Lower lobe of right lung (tissue), 2 donors: Measurements from ENCODE around the gene FLRT2. TPM values are rescaled to one million over a fixed set of nuclear protein-coding genes. Genes with fewer than 3 reads are reported as not detected.

Experiments used
- ATAC-seq, 2 donors: fragments of 200-7000 bp; cut with Tn5 transposase; one replicate each; pipeline ENCODE4 v1.9.1; 2020 to 2022; ENCODE audit warnings: mild to moderate bottlenecking in 2 of 2, moderate library complexity in 2 of 2
- DNase-seq: peaks from one replicate; pipeline ENCODE4 v3.0.0-alpha.2; 2020
- H3K27ac ChIP-seq: fragments of 200-600 bp; one replicate; pipeline ENCODE4 v1.8.0; 2022
- H3K27me3 ChIP-seq: fragments of 200-600 bp; one replicate; pipeline ENCODE4 v1.8.0; 2022; ENCODE audit warnings: low read depth
- H3K36me3 ChIP-seq: fragments of 200-600 bp; one replicate; pipeline ENCODE4 v1.8.0; 2022; ENCODE audit warnings: mild to moderate bottlenecking
- H3K4me1 ChIP-seq: fragments of 200-600 bp; one replicate; pipeline ENCODE4 v1.8.0; 2022
- H3K4me3 ChIP-seq: fragments of 200-600 bp; one replicate; pipeline ENCODE4 v1.8.0; 2022; ENCODE audit warnings: mild to moderate bottlenecking
- H3K9me3 ChIP-seq: fragments of 200-600 bp; one replicate; pipeline ENCODE4 v1.8.0; 2022
- CTCF ChIP-seq: fragments of 200-600 bp; IDR thresholded peaks from one replicate; pipeline ENCODE4 v1.8.0; 2022; ENCODE audit warnings: antibody characterized with exemption, mild to moderate bottlenecking
- intact Hi-C: fragments of 100-400 bp; cut with DNase I; formaldehyde crosslinking; loops from one replicate; pipeline ENCODE4 v1.11.0; 2022
- total RNA-seq: library from RNA; stranded (reverse); fragmentation: NEBNext Ultra II Directional; extraction: Animal tissue kit (Norgen Biotek cat#: 25700); gene quantifications from one replicate; pipeline ENCODE4 v1.2.1, GENCODE V29; 2021
- donor health status: DM: no; HTN: yes; CAD: no; lungs with severe emphysema.

The FLRT2 gene
- total RNA-seq, 1 donor from 2014 or later, result 14.3 TPM

- Histone ChIP-seq H3K27me3 (no peaks in the 10 kb centered on the region), H3K36me3 (no peaks in the 10 kb centered on the region), H3K9me3 (no peaks in the 10 kb centered on the region), H3K27ac (no peak overlapping the region), H3K4me1 (no peaks in the 10 kb centered on the region), H3K4me3 (no peak overlapping the region)
- TF ChIP-seq CTCF, result no peak
- no peak for DNase-seq
- ATAC-seq, result no peak
- intact Hi-C loops, result no loop called here
These were observed 165.4 kb downstream of the FLRT2 start for GRCh38 chr14:85695300-85695699.

DNA sequence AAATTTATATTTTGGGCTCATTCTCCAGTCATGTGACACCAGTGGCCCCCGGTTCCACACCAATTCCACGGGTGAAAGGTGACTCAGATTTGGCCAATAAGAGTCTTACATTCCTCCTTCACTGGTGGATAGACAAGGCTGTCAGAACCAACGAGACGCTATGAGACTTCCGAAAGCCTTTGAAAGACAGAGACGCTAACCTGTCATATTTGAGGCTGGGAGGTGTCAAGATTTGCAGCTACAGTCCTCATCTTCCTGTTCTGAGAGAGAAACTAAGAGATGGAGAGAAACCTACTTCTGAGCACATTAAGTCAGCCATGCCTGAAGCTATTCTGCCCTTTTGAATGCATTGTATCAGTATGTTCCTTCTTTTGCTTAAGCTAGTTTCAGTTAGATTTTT, 171.2 kb downstream of the FLRT2 start:
- DNase-seq (no peak), ATAC-seq (no peak)
- Histone ChIP-seq H3K4me1 (no peaks in the 10 kb centered on the region), H3K9me3 (no peaks in the 10 kb centered on the region), H3K4me3 (no peak overlapping the region), H3K27me3 (no peaks in the 10 kb centered on the region), H3K36me3 (no peaks in the 10 kb centered on the region), H3K27ac (no peak overlapping the region)
- intact Hi-C loops, result no loop called here
- no peak for TF ChIP-seq CTCF

- Histone ChIP-seq H3K27ac (no peak overlapping the region), H3K36me3 (no peaks in the 10 kb centered on the region), H3K27me3 (no peaks in the 10 kb centered on the region), H3K4me3 (no peak overlapping the region), H3K9me3 (no peaks in the 10 kb centered on the region), H3K4me1 (no peaks in the 10 kb centered on the region)
- intact Hi-C loops, result no loop called here
- ATAC-seq (no peak), DNase-seq (no peak)
- TF ChIP-seq CTCF, result no peak
These were observed 171.8 kb downstream of the FLRT2 start for GRCh38 chr14:85701763-85702162.

DNA sequence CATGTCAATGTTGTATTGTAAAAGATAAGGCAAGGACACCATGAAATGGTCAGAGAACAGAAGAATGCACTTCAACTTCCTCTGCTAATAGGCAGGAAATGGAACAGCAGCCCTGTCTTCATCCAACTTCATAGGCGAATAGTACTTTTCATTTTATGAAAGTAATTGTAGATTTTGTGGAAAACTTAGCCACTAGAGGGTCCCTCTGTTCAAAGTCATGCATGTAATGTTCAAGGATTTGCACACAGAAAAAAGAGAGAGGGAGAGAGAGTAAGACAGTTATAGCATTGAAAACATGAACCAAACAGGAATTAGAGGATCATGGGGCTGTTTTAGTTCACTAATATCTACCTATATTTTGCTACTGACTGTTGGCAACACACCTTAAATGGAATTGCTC, 172.2 kb downstream of the FLRT2 start:
- Histone ChIP-seq H3K36me3 (no peaks in the 10 kb centered on the region), H3K27ac (no peak overlapping the region), H3K4me1 (no peaks in the 10 kb centered on the region), H3K27me3 (no peaks in the 10 kb centered on the region), H3K9me3 (no peaks in the 10 kb centered on the region), H3K4me3 (no peak overlapping the region)
- intact Hi-C loops, result no loop called here
- ATAC-seq (no peak), DNase-seq (no peak)
- no peak for TF ChIP-seq CTCF

GRCh38 chr14:85702997-85703396, 173.1 kb downstream of the FLRT2 start:
- Histone ChIP-seq H3K36me3 (no peaks in the 10 kb centered on the region), H3K9me3 (no peaks in the 10 kb centered on the region), H3K4me3 (no peak overlapping the region), H3K27ac (no peak overlapping the region), H3K27me3 (no peaks in the 10 kb centered on the region), H3K4me1 (no peaks in the 10 kb centered on the region)
- no peak for TF ChIP-seq CTCF
- intact Hi-C loops, result no loop called here
- no peak for DNase-seq
- ATAC-seq, result no peak
